ENCODE results near the gene VRK3. TPM values are rescaled to one million over a fixed set of nuclear protein-coding genes. Genes with fewer than 3 reads are reported as not detected.

VRK3 gene
- total and polyA plus RNA-seq, 2 donors, result 27.2 to 41.3 TPM

GRCh38 chr19:49938662-49939061 is 86.5 kb downstream of the VRK3 start:
- no peak for DNase-seq (ENCODE audit: low read depth in 6 of 9, low spot score in 9 of 9)
- H3K36me3 ChIP-seq (ENCODE audit: control insufficient read depth in 2 of 2, insufficient read depth in 2 of 2, low read length in 1 of 2), result no peaks in the 10 kb centered on the region
- no peaks in the 10 kb centered on the region for H3K9me3 ChIP-seq (ENCODE audit: control insufficient read depth in 2 of 2, insufficient read depth in 1 of 2, low read length in 1 of 2)

GRCh38 chr19:49937750-49938381 is 87.3 kb downstream of the VRK3 start:
- DNase-seq (ENCODE audit: low read depth in 6 of 9, low spot score in 9 of 9), result peak in 8 of 9 donors; percentile 27 to 72 (median 52)
- H3K4me3 ChIP-seq (ENCODE audit: low read length in 2 of 2), result no peak overlapping the region

More at GRCh38 chr19:49938662-49939061, 86.5 kb downstream of the VRK3 start:
- no peak overlapping the region for H3K27ac ChIP-seq (ENCODE audit: low read depth in 1 of 2, low read length in 1 of 2)
- no peak overlapping the region for H3K4me3 ChIP-seq (ENCODE audit: low read length in 2 of 2)
- H3K4me1 ChIP-seq (ENCODE audit: control insufficient read depth in 2 of 2, insufficient read depth in 2 of 2, low read length in 2 of 2), result peaks cover 0 to 11% of the 10 kb centered on the region in 2 donors
- WGBS, result 98% methylated on average over 4 of the region's 4 CpGs
- H3K27me3 ChIP-seq (ENCODE audit: control insufficient read depth in 2 of 2, insufficient read depth in 1 of 2, low read length in 1 of 2), result peaks cover 3 to 10% of the 10 kb centered on the region in 2 donors

GRCh38 chr19:49936549-49936948 is 88.6 kb downstream of the VRK3 start:
- WGBS, result 89% methylated on average over 5 of the region's 5 CpGs
- Histone ChIP-seq H3K4me3 (ENCODE audit: low read length in 2 of 2) (no peak overlapping the region), H3K9me3 (ENCODE audit: control insufficient read depth in 2 of 2, insufficient read depth in 1 of 2, low read length in 1 of 2) (no peaks in the 10 kb centered on the region), H3K36me3 (ENCODE audit: control insufficient read depth in 2 of 2, insufficient read depth in 2 of 2, low read length in 1 of 2) (peaks cover 0 to 3% of the 10 kb centered on the region in 2 donors), H3K27me3 (ENCODE audit: control insufficient read depth in 2 of 2, insufficient read depth in 1 of 2, low read length in 1 of 2) (peaks cover 3 to 10% of the 10 kb centered on the region in 2 donors), H3K4me1 (ENCODE audit: control insufficient read depth in 2 of 2, insufficient read depth in 2 of 2, low read length in 2 of 2) (peaks cover 0 to 28% of the 10 kb centered on the region in 2 donors), H3K27ac (ENCODE audit: low read depth in 1 of 2, low read length in 1 of 2) (no peak overlapping the region)
- no peak for DNase-seq (ENCODE audit: low read depth in 6 of 9, low spot score in 9 of 9)

More at GRCh38 chr19:49937750-49938381, 87.3 kb downstream of the VRK3 start:
- Histone ChIP-seq H3K27ac (ENCODE audit: low read depth in 1 of 2, low read length in 1 of 2) (no peak overlapping the region), H3K27me3 (ENCODE audit: control insufficient read depth in 2 of 2, insufficient read depth in 1 of 2, low read length in 1 of 2) (peaks cover 3 to 10% of the 10 kb centered on the region in 2 donors), H3K36me3 (ENCODE audit: control insufficient read depth in 2 of 2, insufficient read depth in 2 of 2, low read length in 1 of 2) (no peaks in the 10 kb centered on the region), H3K4me1 (ENCODE audit: control insufficient read depth in 2 of 2, insufficient read depth in 2 of 2, low read length in 2 of 2) (peaks cover 0 to 19% of the 10 kb centered on the region in 2 donors), H3K9me3 (ENCODE audit: control insufficient read depth in 2 of 2, insufficient read depth in 1 of 2, low read length in 1 of 2) (no peaks in the 10 kb centered on the region)
- 24% methylated on average over 35 of the region's 35 CpGs for WGBS

- peak overlapping the region in 1 of 2 donors; percentile 34 for H3K27ac ChIP-seq (ENCODE audit: low read depth in 1 of 2, low read length in 1 of 2)
- whole genome bisulfite sequencing, result 92% methylated on average over 8 of the region's 8 CpGs
- DNase-seq (ENCODE audit: low read depth in 6 of 9, low spot score in 9 of 9), result no peak
- H3K9me3 ChIP-seq (ENCODE audit: control insufficient read depth in 2 of 2, insufficient read depth in 1 of 2, low read length in 1 of 2), result peaks cover 0 to 3% of the 10 kb centered on the region in 2 donors
- H3K4me3 ChIP-seq (ENCODE audit: low read length in 2 of 2), result no peak overlapping the region
- H3K4me1 ChIP-seq (ENCODE audit: control insufficient read depth in 2 of 2, insufficient read depth in 2 of 2, low read length in 2 of 2), result peaks cover under 1 to 43% of the 10 kb centered on the region in 2 donors
- peaks cover 3% of the 10 kb centered on the region in 2 donors for H3K36me3 ChIP-seq (ENCODE audit: control insufficient read depth in 2 of 2, insufficient read depth in 2 of 2, low read length in 1 of 2)
- peaks cover 3 to 9% of the 10 kb centered on the region in 2 donors for H3K27me3 ChIP-seq (ENCODE audit: control insufficient read depth in 2 of 2, insufficient read depth in 1 of 2, low read length in 1 of 2)
These were observed 91.5 kb downstream of the VRK3 start for GRCh38 chr19:49933643-49934042.

- peaks cover 0 to 3% of the 10 kb centered on the region in 2 donors for H3K9me3 ChIP-seq (ENCODE audit: control insufficient read depth in 2 of 2, insufficient read depth in 1 of 2, low read length in 1 of 2)
- peaks cover 3 to 6% of the 10 kb centered on the region in 2 donors for H3K36me3 ChIP-seq (ENCODE audit: control insufficient read depth in 2 of 2, insufficient read depth in 2 of 2, low read length in 1 of 2)
- peak in 8 of 9 donors; percentile 34 to 86 (median 64) for DNase-seq (ENCODE audit: low read depth in 6 of 9, low spot score in 9 of 9)
- peak overlapping the region; percentile 34 to 70 for H3K27ac ChIP-seq (ENCODE audit: low read depth in 1 of 2, low read length in 1 of 2)
- peaks cover 7 to 48% of the 10 kb centered on the region in 2 donors for H3K4me1 ChIP-seq (ENCODE audit: control insufficient read depth in 2 of 2, insufficient read depth in 2 of 2, low read length in 2 of 2)
- peaks cover 0 to 5% of the 10 kb centered on the region in 2 donors for H3K27me3 ChIP-seq (ENCODE audit: control insufficient read depth in 2 of 2, insufficient read depth in 1 of 2, low read length in 1 of 2)
- H3K4me3 ChIP-seq (ENCODE audit: low read length in 2 of 2), result peak overlapping the region; percentile 3 to 28
- 54% methylated on average over 25 of the region's 25 CpGs for WGBS
These were observed 92.4 kb downstream of the VRK3 start for GRCh38 chr19:49932731-49933131.

GRCh38 chr19:49932041-49932451 is 93.1 kb downstream of the VRK3 start:
- DNase-seq (ENCODE audit: low read depth in 6 of 9, low spot score in 9 of 9), result no peak
- H3K9me3 ChIP-seq (ENCODE audit: control insufficient read depth in 2 of 2, insufficient read depth in 1 of 2, low read length in 1 of 2), result peaks cover 0 to 3% of the 10 kb centered on the region in 2 donors
- H3K27me3 ChIP-seq (ENCODE audit: control insufficient read depth in 2 of 2, insufficient read depth in 1 of 2, low read length in 1 of 2), result peaks cover 0 to 3% of the 10 kb centered on the region in 2 donors
- 97% methylated on average over 5 of the region's 5 CpGs for WGBS
- peaks cover 11 to 51% of the 10 kb centered on the region in 2 donors for H3K4me1 ChIP-seq (ENCODE audit: control insufficient read depth in 2 of 2, insufficient read depth in 2 of 2, low read length in 2 of 2)
- H3K27ac ChIP-seq (ENCODE audit: low read depth in 1 of 2, low read length in 1 of 2), result no peak overlapping the region
- H3K36me3 ChIP-seq (ENCODE audit: control insufficient read depth in 2 of 2, insufficient read depth in 2 of 2, low read length in 1 of 2), result peaks cover 8 to 13% of the 10 kb centered on the region in 2 donors
- H3K4me3 ChIP-seq (ENCODE audit: low read length in 2 of 2), result no peak overlapping the region

- Histone ChIP-seq H3K27ac (ENCODE audit: low read depth in 1 of 2, low read length in 1 of 2) (no peak overlapping the region), H3K36me3 (ENCODE audit: control insufficient read depth in 2 of 2, insufficient read depth in 2 of 2, low read length in 1 of 2) (peaks cover 8 to 19% of the 10 kb centered on the region in 2 donors), H3K4me1 (ENCODE audit: control insufficient read depth in 2 of 2, insufficient read depth in 2 of 2, low read length in 2 of 2) (peaks cover 11 to 57% of the 10 kb centered on the region in 2 donors), H3K4me3 (ENCODE audit: low read length in 2 of 2) (no peak overlapping the region), H3K9me3 (ENCODE audit: control insufficient read depth in 2 of 2, insufficient read depth in 1 of 2, low read length in 1 of 2) (peaks cover 0 to 3% of the 10 kb centered on the region in 2 donors), H3K27me3 (ENCODE audit: control insufficient read depth in 2 of 2, insufficient read depth in 1 of 2, low read length in 1 of 2) (peaks cover 0 to 2% of the 10 kb centered on the region in 2 donors)
- 96% methylated on average over 7 of the region's 7 CpGs for WGBS
- DNase-seq (ENCODE audit: low read depth in 6 of 9, low spot score in 9 of 9), result no peak
These were observed 93.7 kb downstream of the VRK3 start for GRCh38 chr19:49931293-49932040.

- Histone ChIP-seq H3K36me3 (ENCODE audit: control insufficient read depth in 2 of 2, insufficient read depth in 2 of 2, low read length in 1 of 2) (peaks cover 9 to 23% of the 10 kb centered on the region in 2 donors), H3K4me1 (ENCODE audit: control insufficient read depth in 2 of 2, insufficient read depth in 2 of 2, low read length in 2 of 2) (peaks cover 12 to 57% of the 10 kb centered on the region in 2 donors), H3K27me3 (ENCODE audit: control insufficient read depth in 2 of 2, insufficient read depth in 1 of 2, low read length in 1 of 2) (no peaks in the 10 kb centered on the region), H3K4me3 (ENCODE audit: low read length in 2 of 2) (no peak overlapping the region), H3K27ac (ENCODE audit: low read depth in 1 of 2, low read length in 1 of 2) (peak overlapping the region in 1 of 2 donors; percentile 83), H3K9me3 (ENCODE audit: control insufficient read depth in 2 of 2, insufficient read depth in 1 of 2, low read length in 1 of 2) (peaks cover 0 to 3% of the 10 kb centered on the region in 2 donors)
- DNase-seq (ENCODE audit: low read depth in 6 of 9, low spot score in 9 of 9), result peak in 1 of 9 donors; percentile 30
- WGBS, result 91% methylated on average over 15 of the region's 15 CpGs
These were observed 94.6 kb downstream of the VRK3 start for GRCh38 chr19:49930483-49931011.

Measured in thymus (tissue), 11 donors.